Stimulated activated CD8-positive, alpha-beta memory T cell treated with anti-CD3 and anti-CD28 coated beads, Interleukin-7, amount 100 ng/mL, for 24 hours (primary cell): ENCODE data around the gene CDCA5.
A peak's percentile ranks its signal among the peaks of the same experiment; 100 is the strongest.

Source experiments
- DNase-seq: peaks from one replicate; pipeline ENCODE4 v3.0.0-alpha.2; 2020; ENCODE audit warnings: low read depth

CDCA5 gene

DNA sequence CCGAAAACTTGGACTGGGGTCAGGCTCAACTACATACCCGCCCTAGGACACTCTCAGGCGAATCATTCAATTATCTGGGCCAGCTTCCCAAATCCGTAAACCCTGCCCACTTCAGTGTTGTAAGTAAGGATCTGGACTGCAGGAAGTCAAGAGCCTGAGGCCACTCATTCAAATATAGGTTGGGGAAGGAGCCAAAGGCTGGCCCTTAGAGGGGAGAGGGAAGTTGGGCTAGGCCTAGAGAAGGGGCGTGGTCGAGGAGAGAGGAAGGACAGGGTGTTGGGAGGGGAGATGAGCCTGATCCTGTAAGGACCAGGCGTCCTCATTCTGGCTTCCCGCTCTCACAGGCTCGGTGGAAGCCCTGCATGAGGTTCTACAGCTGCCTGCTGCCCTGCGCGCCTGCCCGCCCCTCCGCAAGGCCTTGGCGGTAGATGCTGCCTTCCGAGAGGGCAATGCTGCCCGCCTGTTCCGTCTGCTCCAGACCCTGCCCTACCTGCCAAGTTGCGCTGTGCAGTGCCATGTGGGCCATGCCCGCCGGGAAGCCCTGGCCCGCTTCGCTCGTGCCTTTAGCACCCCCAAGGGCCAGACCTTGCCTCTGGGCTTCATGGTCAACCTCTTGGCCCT, 39.8 kb downstream of the CDCA5 start:
- DNase-seq = no peak

DNA sequence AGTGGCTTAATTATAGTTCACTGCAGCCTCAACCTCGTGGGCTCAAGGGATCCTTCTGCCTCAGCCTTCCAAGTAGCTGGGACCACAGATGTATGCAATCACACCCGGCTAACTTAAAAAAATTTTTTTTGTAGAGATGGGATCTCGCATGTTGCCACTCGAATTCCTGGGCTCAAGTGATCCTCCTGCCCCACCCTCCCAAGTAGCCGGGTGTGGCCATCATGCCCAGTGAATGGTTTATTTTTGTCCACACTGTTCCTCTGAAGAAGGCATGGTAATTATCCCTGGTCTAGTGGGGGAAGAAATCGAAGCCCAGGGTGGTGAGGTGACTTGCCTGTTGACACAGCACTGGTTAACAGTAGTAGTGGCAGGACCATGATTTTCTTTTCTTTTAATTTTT, 40.9 kb downstream of the CDCA5 start:
- no peak for DNase-seq

DNA sequence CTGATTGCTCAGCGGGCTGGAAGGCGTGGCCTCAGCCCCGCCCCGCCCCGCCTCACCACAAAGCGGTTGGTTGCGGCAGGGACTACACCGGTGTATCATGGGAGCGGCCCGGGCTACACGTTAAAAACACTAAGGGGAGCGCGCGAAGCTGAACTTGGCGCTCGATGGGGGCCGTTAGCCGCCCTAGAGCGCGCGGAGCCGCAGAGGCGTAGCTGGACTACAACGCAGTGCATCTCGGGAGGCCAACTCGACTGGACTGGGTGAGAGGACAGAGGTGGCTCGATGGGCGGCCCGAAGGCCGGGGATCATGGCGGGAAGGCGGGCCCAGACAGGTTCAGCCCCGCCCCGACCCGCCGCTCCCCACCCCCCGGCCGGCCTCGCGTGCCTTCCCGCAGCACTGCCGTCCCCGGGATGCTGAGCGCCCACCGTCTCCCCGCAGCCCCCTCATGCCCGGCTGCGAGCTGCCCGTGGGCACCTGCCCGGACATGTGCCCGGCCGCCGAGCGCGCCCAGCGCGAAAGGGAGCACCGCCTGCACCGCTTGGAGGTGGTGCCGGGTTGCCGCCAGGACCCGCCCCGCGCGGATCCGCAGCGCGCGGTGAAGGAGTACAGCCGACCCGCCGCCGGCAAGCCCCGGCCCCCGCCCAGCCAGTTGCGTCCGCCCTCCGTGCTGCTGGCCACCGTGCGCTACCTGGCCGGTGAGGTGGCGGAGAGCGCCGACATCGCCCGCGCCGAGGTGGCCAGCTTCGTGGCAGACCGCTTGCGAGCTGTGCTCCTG, 42.8 kb downstream of the CDCA5 start, which contains the start of gene SAC3D1:
SAC3D1 (plus strand) TSS at position 364 of the 776 bp plus-strand sequence; CDS start at position 447, 83 bp downstream.
- peak; percentile 67 for DNase-seq

DNA sequence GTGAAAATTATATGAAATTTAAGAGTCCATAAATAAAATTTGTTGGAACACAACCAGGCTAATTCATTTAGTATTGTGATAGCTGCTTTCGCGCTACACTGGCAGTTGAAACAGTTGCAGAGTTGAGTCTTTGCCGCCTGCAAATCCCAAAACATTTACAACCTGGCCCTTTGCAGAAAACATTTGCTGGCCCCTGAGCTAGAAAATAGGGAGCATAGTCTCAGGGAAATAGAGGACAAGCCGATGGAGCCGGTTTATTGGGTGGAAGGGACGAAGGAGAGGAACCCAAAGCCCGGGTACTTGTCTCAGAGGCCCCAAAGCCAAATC, 43.4 kb downstream of the CDCA5 start:
- no peak for DNase-seq

DNA sequence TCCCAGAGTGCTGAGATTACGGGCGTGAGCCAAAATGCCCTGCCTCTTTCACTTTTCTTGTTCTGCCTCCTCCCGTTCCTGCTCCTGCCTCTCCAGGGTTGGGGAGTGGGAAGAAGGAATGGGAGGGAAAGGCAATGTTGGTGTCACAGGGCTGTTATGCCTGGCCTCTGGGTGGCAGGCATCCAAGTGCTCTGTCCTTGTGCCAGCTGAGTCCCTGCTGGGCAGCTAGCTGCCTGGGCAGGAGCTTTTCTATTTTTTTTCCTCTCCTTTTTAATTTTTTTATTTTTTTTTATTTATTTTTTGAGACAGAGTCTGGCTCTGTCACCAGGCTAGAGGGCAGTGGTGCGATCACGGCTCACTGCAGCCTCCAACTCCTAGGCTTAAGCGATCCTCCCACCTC, 46.9 kb downstream of the CDCA5 start:
- DNase-seq = no peak

DNA sequence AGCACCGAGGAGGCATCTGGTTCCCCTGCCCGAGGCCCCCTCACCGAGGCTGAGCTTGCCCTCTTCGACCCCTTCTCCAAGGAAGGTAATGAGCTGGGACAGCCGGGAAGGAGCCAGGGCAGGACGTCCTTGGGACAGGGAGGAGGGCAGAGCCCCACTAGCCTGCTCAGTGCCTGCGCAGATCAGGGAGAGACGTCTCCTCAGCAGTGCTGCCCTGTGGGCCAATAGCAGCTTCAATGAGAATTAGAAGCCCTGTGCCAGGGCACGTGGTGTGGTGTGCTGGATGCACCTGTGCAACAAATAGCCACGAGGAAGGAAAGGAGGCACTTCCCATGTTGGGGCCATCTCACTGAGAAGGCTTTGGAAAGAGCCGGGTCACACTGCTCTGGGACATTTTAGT, 48.3 kb downstream of the CDCA5 start:
- DNase-seq = no peak

DNA sequence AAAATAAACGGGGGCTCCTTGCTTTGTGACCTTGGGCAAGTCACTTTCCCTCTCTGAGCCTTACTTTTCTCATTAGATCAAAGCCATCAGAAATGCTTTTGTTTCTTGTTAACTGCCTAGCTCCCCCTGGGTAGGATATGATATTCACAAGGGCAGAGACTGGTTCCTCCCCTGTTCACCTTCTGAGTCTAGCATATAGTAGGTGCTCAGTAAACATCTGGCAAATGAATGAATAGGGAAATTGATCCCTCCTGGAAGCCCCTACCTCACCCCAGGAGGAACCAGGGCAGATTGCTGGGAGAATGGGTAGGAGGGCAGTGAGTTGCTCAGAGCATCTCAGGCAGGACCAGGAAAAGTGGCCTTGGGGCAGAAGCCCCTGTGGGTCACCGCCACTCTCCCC, 49.4 kb downstream of the CDCA5 start:
- no peak for DNase-seq

DNA sequence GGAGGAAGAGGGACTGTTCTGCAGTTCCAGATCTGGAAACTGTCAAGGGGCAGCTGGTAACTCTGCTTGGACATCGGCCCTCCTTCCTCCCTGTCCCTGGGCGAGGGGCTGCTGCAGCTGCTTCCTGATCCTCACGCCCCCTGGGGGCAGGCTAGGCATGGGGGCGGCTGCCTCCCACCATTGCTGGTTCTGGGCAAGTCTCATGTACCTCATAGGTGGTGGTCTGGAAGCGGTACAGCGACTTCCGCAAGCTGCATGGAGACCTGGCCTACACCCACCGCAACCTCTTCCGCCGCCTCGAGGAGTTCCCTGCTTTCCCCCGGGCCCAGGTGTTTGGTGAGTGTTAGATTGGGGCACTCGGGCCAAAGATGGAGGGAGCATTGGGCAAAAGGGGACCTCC, 51.6 kb downstream of the CDCA5 start:
- no peak for DNase-seq
